DMS 273 treated with DMSO at 0.1 percent for 48 hours (cell line): ENCODE results near the gene EXOSC1.
"Not testable (repeated sequence)": the region's sequence is repeated elsewhere in the genome, so short reads cannot be mapped to it uniquely, and the experiment has no call there.

Experiments
- DNase-seq: peaks from one replicate; lab custom pipeline; 2025; lab: John Stamatoyannopoulos, UW

The EXOSC1 gene

GRCh38 chr10:97459111-97459510, 13.3 kb upstream of the EXOSC1 start:
- no peak for DNase-seq

GRCh38 chr10:97456686-97457065, 10.9 kb upstream of the EXOSC1 start:
- no peak for DNase-seq

- no peak for DNase-seq
These were observed 10.4 kb upstream of the EXOSC1 start for GRCh38 chr10:97456034-97456685.

GRCh38 chr10:97454330-97455036, 8.7 kb upstream of the EXOSC1 start:
- no peak for DNase-seq

GRCh38 chr10:97452352-97452751, 6.5 kb upstream of the EXOSC1 start:
- DNase-seq: no peak

GRCh38 chr10:97451605-97452004, 5.8 kb upstream of the EXOSC1 start:
- DNase-seq: no peak

GRCh38 chr10:97450828-97451227, 5.0 kb upstream of the EXOSC1 start:
- no peak for DNase-seq

- DNase-seq: no peak
These were observed 467 bp downstream of the EXOSC1 start for GRCh38 chr10:97445357-97445721.

- DNase-seq: no peak
These were observed 1.6 kb downstream of the EXOSC1 start for GRCh38 chr10:97444212-97444611.

GRCh38 chr10:97442277-97442676, 3.5 kb downstream of the EXOSC1 start:
- no peak for DNase-seq

GRCh38 chr10:97435211-97435610, 10.6 kb downstream of the EXOSC1 start:
- DNase-seq: no peak

GRCh38 chr10:97434557-97434956, 11.2 kb downstream of the EXOSC1 start:
- DNase-seq: no peak

- DNase-seq: peak; percentile 35
These were observed 11.8 kb downstream of the EXOSC1 start for GRCh38 chr10:97434055-97434454.

- DNase-seq: no peak
These were observed 17.2 kb downstream of the EXOSC1 start for GRCh38 chr10:97428572-97428981.

- DNase-seq: no peak
These were observed 18.1 kb downstream of the EXOSC1 start for GRCh38 chr10:97427571-97428179.

GRCh38 chr10:97426776-97427570, 18.8 kb downstream of the EXOSC1 start:
- no peak for DNase-seq

GRCh38 chr10:97425964-97426775, 19.6 kb downstream of the EXOSC1 start, which contains the start of gene PGAM1:
Gene PGAM1, plus strand, starts transcription at chr10:97426191. Its CDS starts 117 bp downstream, at chr10:97426308.
- DNase-seq: peak; percentile 74

GRCh38 chr10:97423757-97424098, 22.1 kb downstream of the EXOSC1 start:
- DNase-seq: not testable (repeated sequence)

GRCh38 chr10:97416565-97416964, 29.2 kb downstream of the EXOSC1 start:
- no peak for DNase-seq

- no peak for DNase-seq
These were observed 32.9 kb downstream of the EXOSC1 start for GRCh38 chr10:97412891-97413304.

- DNase-seq: no peak
These were observed 34.4 kb downstream of the EXOSC1 start for GRCh38 chr10:97411406-97411805.
